ENCODE measurements around the gene RTN4R. TPM values are rescaled to one million over a fixed set of nuclear protein-coding genes. Genes with fewer than 3 reads are reported as not detected.

RTN4R gene
- total and polyA plus RNA-seq, 2 of the 8 experiments (the other 6 are each of a cell fraction or from before 2014, with no cell fraction given): 21.8 to 41.3 TPM

MicroRNA genes within 50 kb of the gene (microRNA counts, 767-probe panel; counts per million panel counts)
- microRNA hsa-miR-1286: 879 counts per million, percentile 95 among the panel's probes with 10 or more counts

Small RNA genes within 50 kb of the gene (microRNA-seq; reads per million reads assigned to microRNA genes)
- gene MIR1286 (ENCODE audit: borderline microRNAs expressed in 2 of 2, borderline number of aligned reads in 2 of 2, borderline replicate concordance in 1 of 2): 0.92 to 3.2 reads per million in 2 experiments

Small RNA genes within 50 kb of the gene (small RNA-seq; reads per million reads assigned to genes)
- 40.6 reads per million, percentile 95 among the genes with 10 or more reads in this experiment for gene MIR1286 (ENCODE audit: insufficient read depth)

Other genes with a start within 250 kb of the RTN4R start
- 10.1 and 13.6 TPM in 2 replicates for gene TANGO2, start 247.2 kb downstream of the RTN4R start, total RNA-seq (2021; fragmentation: NEBNext Ultra II Directional; extraction: Animal tissue kit (Norgen Biotek cat#: 25700))
- 18.2 and 18.4 TPM in 2 replicates for gene TANGO2, start 247.2 kb downstream of the RTN4R start, polyA plus RNA-seq (2011; rRNA removed)
- gene DGCR8, start 188.1 kb downstream of the RTN4R start, total RNA-seq (2021; fragmentation: NEBNext Ultra II Directional; extraction: Animal tissue kit (Norgen Biotek cat#: 25700)): 42.3 and 43.7 TPM in 2 replicates
- 23.7 and 42.5 TPM in 2 replicates for gene DGCR8, start 188.1 kb downstream of the RTN4R start, polyA plus RNA-seq (2011; rRNA removed)
- 484 and 495 TPM in 2 replicates for gene RANBP1, start 152.2 kb downstream of the RTN4R start, total RNA-seq (2021; fragmentation: NEBNext Ultra II Directional; extraction: Animal tissue kit (Norgen Biotek cat#: 25700))
- 343 and 465 TPM in 2 replicates for gene RANBP1, start 152.2 kb downstream of the RTN4R start, polyA plus RNA-seq (2011; rRNA removed)
- gene TRMT2A, start 151.1 kb downstream of the RTN4R start, total RNA-seq (2021; fragmentation: NEBNext Ultra II Directional; extraction: Animal tissue kit (Norgen Biotek cat#: 25700)): 44.9 and 47.9 TPM in 2 replicates
- 50.3 and 73.2 TPM in 2 replicates for gene TRMT2A, start 151.1 kb downstream of the RTN4R start, polyA plus RNA-seq (2011; rRNA removed)
- gene ZDHHC8, start 136.5 kb downstream of the RTN4R start, total RNA-seq (2021; fragmentation: NEBNext Ultra II Directional; extraction: Animal tissue kit (Norgen Biotek cat#: 25700)): 64.0 and 65.6 TPM in 2 replicates
- gene ZDHHC8, start 136.5 kb downstream of the RTN4R start, polyA plus RNA-seq (2011; rRNA removed): 18.6 and 44.4 TPM in 2 replicates
- gene CCDC188, start 117.3 kb downstream of the RTN4R start, total RNA-seq (2021; fragmentation: NEBNext Ultra II Directional; extraction: Animal tissue kit (Norgen Biotek cat#: 25700)): not detected in 2 replicates
- not detected in 2 replicates for gene CCDC188, start 117.3 kb downstream of the RTN4R start, polyA plus RNA-seq (2011; rRNA removed)
- gene DGCR6L, start 51.7 kb upstream of the RTN4R start, total RNA-seq (2021; fragmentation: NEBNext Ultra II Directional; extraction: Animal tissue kit (Norgen Biotek cat#: 25700)): 41.9 and 43.6 TPM in 2 replicates
- gene DGCR6L, start 51.7 kb upstream of the RTN4R start, polyA plus RNA-seq (2011; rRNA removed): 72.6 and 93.5 TPM in 2 replicates
- 44.9 and 45.7 TPM in 2 replicates for gene ZNF74, start 125.8 kb upstream of the RTN4R start, total RNA-seq (2021; fragmentation: NEBNext Ultra II Directional; extraction: Animal tissue kit (Norgen Biotek cat#: 25700))
- 29.7 and 35.3 TPM in 2 replicates for gene ZNF74, start 125.8 kb upstream of the RTN4R start, polyA plus RNA-seq (2011; rRNA removed)
- gene SCARF2, start 169.5 kb upstream of the RTN4R start, total RNA-seq (2021; fragmentation: NEBNext Ultra II Directional; extraction: Animal tissue kit (Norgen Biotek cat#: 25700)): 9.8 and 10.0 TPM in 2 replicates
- gene SCARF2, start 169.5 kb upstream of the RTN4R start, polyA plus RNA-seq (2011; rRNA removed): 4.2 and 7.1 TPM in 2 replicates
- 9.3 and 9.4 TPM in 2 replicates for gene KLHL22, start 227.5 kb upstream of the RTN4R start, total RNA-seq (2021; fragmentation: NEBNext Ultra II Directional; extraction: Animal tissue kit (Norgen Biotek cat#: 25700))
- 14.2 and 16.2 TPM in 2 replicates for gene KLHL22, start 227.5 kb upstream of the RTN4R start, polyA plus RNA-seq (2011; rRNA removed)
- gene MED15, start 239.3 kb upstream of the RTN4R start, total RNA-seq (2021; fragmentation: NEBNext Ultra II Directional; extraction: Animal tissue kit (Norgen Biotek cat#: 25700)): 57.1 and 57.3 TPM in 2 replicates
- 28.3 and 37.8 TPM in 2 replicates for gene MED15, start 239.3 kb upstream of the RTN4R start, polyA plus RNA-seq (2011; rRNA removed)

Measured in H1 (cell line).